Measurements from ENCODE around the gene PPWD1. TPM values are rescaled to one million over a fixed set of nuclear protein-coding genes. Genes with fewer than 3 reads are reported as not detected.

PPWD1 gene
- polyA plus RNA-seq, 1 donor from 2014 or later: 25.6 TPM

Other genes starting within 250 kb of the PPWD1 start
- 0.88 TPM for gene ADAMTS6, start 81.4 kb upstream of the PPWD1 start, polyA plus RNA-seq
- gene CENPK, start 128 bp upstream of the PPWD1 start, polyA plus RNA-seq: 9.5 TPM
- 11.6 TPM for gene TRIM23, start 61.0 kb downstream of the PPWD1 start, polyA plus RNA-seq
- gene SHLD3, start 61.7 kb downstream of the PPWD1 start, polyA plus RNA-seq: 5.1 TPM
- 13.6 TPM for gene TRAPPC13, start 61.7 kb downstream of the PPWD1 start, polyA plus RNA-seq
- gene SGTB, start 158.8 kb downstream of the PPWD1 start, polyA plus RNA-seq: 2.9 TPM
- 3.6 TPM for gene NLN, start 158.9 kb downstream of the PPWD1 start, polyA plus RNA-seq

All from IgD-negative memory B cell (primary cell).